SHP77 treated with DMSO at 0.1 percent for 48 hours (cell line): ENCODE measurements around the gene ZC3H12C.

Experiments used
- DNase-seq: peaks from one replicate; lab custom pipeline; 2025; lab: John Stamatoyannopoulos, UW

Gene ZC3H12C

DNA sequence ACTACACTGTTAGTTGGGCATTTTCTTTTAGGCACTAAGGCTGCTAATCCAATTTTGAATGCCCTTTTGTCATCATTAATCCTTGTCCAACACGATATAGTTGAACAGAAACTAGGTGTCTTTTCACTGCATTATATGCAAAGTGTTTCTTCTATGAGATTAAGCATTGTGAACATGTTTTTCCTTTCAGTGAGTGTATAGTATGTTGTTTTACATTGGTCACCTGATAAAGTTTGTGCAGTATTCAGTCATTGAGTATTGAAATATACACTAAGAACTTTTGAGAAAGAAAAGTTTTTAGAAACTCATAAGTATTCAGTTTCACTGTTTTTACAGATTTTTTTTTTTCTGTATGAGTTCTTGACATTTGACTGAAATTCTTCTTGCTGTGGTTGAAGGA lies 59.0 kb downstream of the ZC3H12C start:
- no peak for DNase-seq

DNA sequence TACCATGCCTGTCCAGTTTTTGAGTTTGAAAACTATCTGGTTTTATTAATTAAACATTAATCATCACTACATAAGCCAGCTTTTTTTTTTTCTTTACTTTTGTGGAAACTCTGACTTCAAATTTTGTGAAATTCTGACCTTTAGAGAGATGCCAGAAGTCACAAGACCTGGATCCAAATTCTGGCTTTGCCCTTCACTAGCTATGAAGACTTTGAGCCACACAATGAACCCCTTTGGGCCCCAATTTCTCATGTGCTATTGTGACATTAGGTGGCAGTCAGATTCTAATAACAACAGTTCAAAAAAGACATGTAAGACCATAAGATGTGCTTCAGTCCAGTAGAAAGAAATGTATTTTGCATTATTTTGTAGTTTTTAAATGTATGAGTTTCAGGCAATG lies 60.3 kb downstream of the ZC3H12C start:
- no peak for DNase-seq

DNA sequence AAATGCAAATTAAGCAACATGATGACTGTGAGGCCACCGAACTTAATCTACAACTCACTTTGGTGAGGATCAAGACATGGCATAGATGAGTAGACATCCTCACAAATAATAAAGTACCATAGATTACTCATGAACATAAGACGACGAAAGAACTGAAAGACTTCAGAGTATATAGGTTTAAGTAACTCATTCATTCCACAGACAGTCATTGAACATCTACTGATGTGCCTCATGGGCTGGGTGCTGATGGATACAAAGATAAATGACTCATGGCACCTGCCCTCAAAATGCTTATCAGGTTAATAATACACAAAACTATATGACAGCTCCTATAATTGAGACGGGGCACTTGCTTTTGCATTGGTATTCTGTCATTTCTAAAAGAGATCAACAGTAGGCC lies 63.3 kb downstream of the ZC3H12C start:
- no peak for DNase-seq

DNA sequence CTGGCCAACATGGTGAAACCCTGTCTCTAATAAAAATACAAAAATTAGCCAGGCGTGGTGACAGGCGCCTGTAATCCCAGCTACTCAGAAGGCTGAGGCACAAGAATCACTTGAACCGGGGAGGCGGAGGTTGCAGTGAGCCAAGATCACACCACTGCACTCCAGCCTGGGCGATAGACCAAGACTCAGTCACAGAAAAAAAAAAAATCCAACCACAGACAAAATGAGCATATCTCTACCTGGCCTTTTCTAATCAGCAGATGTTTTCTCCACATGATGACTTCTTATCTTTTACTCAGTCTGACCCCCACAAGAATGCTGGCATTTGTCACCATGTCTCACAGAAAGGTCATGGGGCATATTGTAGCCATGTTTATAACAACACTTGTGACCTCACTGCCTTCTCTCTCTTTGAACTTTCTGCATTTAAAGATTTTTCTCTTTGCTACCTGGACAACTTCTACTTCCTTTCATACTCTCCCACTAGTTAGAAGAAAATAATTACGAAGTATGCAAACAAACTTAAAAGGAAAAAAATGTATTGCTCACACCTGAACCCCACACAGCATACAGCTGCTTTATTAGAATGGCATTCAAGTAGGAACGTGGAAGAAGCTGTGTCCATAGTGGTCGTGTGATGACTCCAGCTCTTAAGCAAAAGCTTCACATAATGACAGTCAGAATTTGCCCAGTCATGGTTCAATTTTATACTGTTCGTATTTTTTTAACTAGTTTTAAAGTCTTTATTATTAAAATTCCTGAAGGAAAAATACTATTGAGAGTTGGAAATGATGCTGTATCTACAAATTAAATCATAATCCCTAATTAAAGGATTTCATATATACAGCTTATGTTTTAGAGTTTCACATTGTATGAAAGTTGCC lies 65.4 kb downstream of the ZC3H12C start:
- no peak for DNase-seq

DNA sequence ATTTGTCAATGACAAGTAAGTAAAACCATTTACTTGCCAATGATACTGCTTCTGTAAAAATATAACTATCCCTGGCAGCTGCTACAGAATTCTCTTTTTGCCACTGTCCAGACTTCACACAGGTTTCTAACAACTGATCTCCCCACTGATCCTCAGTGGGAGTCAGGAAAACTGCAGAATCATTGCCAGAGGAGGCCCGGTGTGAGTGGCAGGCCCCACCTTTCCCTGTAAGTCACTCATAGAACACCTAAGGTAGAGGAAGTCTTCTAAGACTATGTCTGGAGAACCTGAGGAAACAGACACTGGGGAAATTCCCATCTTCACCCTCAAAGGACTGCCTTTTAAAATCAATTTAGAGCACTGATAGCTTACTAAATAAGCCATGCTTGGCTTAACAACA lies 66.3 kb downstream of the ZC3H12C start:
- no peak for DNase-seq

DNA sequence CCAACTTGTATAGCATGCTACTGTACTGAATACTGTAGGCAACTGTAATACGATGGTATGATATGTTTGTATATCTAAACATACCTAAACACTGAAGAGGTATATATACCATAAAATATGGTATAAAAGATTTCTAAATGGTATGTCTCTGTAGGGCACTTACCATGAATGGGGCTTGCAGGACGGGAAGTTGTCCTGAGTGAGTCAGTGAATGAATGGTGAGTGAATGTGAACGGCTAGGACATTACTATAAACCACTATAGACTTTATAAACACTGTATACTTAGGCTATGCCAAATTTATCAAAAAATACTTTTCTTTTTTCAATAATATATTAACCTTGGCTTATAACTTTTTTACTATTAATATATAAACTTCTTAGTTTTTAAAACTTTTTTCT lies 66.8 kb downstream of the ZC3H12C start:
- no peak for DNase-seq

DNA sequence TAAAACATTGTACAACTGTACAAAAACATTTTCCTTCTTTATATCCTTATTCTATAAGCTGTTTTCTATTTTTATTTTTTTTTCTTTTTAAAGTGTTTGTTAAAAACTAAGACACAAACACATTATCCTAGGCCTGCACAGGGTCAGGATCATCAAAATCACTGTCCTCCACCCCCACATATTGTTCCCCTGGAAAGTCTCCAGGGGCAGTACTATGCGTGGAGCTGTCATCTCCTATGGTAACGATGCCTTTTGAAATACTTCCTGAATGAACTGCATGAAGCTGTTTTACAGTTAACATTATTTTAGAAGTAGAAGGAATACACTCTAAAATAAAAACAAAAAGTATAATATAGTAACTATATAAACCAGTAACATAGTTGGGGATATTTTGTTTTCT lies 67.2 kb downstream of the ZC3H12C start:
- no peak for DNase-seq

DNA sequence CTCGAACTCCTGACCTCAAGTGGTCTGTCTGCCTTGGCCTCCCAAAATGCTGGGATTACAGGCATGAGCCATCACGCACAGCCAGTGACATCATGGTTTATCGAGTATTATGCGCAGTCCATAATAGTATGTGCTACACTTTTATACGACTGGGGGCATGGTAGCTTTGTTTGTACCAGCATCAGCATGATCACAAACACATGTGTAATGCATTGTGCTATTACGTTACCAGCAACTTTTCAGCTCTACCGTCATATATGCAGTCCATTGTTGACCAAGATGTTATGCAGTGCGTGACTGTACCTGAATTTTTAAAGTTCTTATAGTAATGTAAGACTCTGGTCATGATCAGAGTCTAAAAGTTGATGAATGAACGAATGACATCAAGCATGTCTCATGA lies 67.9 kb downstream of the ZC3H12C start:
- DNase-seq: no peak

DNA sequence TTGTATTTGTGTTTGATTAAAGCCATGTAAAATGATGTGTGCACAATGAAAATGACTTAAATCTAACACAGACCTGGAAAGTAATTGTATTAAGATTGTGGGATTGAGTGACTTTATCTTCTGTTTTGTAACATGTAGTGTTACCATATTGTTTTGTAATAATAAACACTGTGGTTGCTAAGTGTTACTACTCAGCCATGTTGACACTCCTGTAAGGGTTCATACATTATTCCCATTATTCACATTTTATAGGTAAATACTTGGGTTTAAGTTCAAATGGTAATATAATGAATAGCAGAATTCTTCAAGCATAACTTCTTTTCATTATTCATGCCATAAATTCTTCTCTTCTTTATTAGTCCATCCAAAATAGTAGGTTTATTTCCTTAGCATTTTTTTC lies 69.0 kb downstream of the ZC3H12C start:
- no peak for DNase-seq

DNA sequence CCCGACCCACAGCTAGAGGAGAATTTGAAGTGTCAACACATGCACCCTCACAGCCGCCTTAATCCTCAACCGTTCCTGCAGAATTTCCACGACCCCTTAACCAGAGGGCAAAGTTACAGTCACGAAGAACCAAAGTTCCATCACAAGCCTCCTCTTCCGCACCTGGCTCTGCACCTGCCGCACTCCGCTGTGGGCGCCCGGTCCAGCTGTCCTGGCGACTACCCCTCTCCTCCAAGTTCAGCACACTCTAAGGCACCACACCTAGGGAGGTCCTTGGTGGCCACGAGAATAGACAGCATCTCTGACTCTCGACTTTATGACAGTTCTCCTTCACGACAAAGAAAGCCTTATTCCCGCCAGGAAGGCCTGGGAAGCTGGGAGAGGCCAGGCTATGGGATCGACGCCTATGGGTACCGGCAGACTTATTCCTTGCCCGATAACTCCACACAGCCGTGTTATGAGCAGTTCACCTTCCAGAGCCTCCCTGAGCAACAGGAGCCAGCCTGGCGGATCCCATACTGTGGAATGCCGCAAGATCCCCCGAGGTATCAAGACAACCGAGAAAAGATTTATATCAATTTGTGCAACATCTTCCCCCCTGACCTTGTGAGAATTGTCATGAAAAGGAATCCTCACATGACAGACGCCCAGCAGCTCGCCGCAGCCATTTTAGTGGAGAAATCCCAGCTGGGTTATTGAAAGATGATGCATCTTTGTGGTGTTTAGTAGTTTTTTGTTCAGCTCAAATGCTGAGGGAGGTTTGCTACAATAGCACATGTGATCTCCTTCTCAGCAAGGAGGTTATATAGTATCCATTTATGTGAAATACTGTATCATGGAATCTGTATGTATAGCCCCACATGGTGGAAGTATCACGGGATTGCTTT lies 72.1 kb downstream of the ZC3H12C start:
- DNase-seq: no peak

DNA sequence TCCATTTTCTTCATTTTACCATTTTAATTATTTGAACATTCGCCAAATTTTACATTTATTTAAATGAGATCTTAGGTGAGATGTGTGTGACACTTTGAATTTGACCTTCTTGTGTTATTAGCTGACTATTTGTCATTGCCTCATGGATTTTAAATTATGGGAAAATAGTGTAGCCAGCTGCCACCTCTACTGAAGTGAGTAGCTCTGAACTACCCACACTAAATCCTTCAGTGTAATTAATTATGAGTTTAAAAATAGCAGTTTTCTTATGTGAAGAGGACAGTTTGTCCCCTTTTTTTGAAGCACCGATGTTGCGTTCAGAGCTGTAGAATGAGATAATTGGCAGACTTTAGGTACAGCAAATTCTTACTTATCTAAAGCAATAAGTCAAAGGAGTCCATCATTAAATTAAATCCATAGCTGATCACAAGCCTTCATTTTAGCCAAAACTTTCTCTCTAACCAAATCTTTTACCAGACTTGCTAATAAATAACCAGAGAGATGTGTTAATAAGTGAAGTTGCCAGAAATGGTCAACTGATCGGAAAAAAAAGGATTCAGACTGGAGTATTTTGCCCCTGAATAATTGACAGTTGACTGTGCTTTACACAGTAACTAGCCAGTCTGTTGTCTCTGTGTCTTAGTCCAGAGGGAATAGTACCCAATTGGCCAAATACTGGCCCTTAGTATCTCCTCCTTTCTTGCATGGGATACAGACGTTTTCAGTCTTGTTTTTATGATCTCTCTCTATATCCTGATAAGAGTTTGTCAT lies 75.0 kb downstream of the ZC3H12C start:
- no peak for DNase-seq

DNA sequence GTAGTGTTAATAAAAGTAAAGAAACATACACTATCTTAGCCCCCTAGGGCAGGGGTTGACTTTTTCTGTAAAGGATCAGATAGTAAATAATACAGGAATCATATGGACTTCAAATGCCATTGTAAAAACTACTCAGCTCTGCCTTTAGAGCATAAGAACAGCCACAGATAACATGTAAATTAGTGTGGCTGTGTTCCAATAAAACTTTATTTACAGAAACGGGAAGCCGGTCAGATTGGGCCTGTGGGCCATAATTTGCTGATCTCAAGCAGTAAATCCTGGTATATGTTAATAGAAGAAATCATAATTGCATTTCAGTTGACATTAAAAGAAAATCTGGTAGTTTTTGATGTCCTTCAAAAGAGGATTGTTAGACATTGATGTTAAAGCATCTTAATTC lies 76.5 kb downstream of the ZC3H12C start:
- DNase-seq: no peak

DNA sequence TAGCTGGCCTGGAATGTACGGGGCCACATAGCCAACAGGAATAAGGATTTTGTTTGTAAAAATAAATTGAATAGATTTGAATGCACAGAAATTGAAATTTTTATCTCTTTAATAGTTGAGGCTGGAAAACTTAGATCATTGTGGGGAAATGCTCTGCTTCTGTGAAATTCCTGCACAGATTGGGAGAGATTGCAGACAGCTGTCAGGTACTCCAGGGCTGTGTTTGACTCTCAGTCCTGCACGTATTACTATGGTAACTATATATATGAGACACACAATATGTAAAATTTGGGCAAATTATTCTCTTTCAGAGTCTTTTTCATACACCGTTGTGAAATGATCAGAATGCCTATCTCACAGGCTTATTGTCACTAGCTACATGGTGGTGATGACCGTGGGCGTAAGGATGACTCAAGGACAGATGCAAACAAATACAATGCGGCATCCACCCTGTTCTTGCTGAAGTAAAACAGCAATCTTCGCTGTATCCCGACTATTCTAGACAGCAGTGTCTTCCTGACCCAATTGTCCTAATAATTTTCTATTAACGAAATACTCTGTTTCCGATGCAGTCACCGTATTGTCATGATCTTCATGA lies 79.4 kb downstream of the ZC3H12C start:
- no peak for DNase-seq

DNA sequence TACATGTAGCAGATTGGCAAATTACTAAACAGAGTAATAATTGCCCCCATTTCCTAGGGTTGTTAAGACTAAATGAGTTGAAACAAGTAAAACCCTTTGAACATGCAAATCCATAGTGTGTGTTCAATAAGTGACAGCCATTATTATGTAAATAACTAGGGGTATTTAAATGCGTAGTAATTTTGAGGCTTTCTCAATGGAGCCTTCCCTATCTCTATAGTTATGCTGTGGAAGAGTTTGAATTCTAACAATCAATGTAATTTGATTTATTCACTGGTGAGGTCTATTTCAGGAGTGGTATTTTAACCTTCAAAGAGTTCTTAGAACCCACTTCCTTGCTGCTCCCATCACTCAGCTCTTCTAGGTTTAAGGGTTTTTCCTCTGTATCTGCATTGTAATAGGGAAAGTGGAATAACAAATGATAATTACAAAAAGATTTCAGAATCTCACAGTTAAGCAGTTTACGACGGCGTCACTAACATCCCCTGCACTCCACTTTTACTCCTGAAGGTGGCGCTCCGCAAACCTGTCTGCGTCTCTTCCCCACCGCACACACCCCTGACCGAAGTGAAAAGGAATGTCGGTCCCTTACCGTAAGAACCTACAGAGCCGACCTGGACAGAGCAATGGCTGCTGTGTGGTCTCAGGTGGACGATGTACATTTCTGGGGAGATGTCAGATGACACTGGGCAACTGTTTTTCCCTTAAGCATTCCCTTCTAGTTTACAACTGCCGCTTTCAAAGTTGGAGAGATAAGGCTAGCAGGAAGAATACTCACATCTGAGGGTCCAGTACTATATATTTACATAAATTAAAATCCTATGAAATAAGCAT lies 80.8 kb downstream of the ZC3H12C start:
- no peak for DNase-seq

DNA sequence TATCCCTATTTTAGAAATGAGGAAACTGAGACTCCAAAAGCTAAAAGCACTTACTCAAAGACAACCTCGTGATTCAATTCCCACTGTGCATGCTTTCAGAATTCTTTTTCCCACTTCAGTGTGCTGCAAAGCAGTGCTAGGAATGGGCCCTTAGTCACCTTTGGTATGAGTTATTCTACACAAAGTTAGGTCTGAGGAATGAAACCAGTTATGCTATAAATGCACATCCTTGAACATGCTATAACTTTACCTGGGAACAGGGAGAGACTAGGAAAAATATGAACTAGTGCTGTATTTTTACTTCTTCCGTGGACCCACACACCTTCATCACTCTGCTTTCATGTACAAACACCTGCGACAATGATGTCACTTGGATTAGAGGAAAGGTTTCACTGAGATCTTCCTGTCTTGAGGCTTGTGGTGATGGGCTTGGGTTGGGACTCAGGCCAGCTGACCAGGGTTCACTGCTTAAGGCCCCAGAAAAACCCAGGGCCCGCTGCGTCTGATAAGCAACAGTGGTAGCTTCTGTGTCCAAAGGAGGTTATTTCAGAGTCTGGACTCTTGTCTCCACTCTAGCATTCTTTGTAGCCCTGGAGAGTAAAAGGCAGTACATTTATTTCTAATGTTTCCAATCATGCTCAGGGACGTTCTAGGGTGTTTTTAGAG lies 81.6 kb downstream of the ZC3H12C start:
- no peak for DNase-seq

DNA sequence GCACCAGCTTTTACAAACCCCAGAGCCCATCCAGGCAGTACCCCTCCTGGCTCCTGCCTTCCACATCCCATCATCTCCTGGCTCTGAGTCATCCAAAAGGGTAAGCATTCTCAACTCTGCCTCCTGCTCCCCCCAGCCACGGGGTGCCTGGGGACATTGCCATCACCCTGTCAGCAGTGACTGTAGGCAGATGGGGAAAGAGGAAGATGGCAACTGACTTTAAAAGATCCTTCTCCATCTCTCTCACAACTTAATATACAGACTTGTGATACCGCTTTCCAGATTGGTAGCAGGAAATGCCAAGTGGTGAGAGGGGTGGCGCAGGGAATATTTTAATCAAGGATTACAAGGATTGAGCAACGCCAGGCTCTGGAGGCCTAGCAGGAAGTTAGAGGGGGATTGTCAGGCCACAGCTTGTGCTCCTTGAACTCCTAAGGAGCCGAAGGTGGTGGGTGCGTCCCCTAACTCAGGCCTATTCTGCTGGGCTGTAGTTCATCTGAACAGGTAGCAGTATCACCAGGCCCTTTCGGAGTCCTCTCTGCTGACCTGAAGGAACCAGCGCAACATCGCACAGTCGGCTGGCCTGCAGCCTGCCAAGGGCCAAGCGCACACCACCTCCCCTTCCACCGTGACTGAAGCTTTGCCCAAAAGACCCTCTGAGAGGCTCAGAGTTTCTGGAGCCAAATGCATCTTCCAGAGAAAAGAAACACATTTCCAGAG lies 83.3 kb downstream of the ZC3H12C start:
- DNase-seq: no peak

DNA sequence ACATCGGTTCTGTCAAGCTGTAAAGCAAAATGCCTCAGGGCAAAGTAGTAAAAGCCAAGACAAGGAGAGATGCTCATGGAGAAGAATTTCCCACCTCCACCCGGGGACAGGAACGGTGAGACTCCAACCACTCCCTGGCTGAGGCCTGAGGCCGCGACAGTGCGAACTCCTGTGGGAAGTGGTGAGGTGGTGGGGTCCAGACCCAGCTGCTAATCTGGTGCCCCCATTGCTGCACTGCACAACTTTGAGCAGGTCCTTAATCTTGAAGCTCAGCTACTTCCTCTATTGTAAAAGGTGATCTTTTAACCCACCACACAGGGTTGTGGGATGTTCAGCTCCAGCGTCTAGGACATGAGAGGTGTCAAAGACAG lies 83.9 kb downstream of the ZC3H12C start:
- DNase-seq: no peak

DNA sequence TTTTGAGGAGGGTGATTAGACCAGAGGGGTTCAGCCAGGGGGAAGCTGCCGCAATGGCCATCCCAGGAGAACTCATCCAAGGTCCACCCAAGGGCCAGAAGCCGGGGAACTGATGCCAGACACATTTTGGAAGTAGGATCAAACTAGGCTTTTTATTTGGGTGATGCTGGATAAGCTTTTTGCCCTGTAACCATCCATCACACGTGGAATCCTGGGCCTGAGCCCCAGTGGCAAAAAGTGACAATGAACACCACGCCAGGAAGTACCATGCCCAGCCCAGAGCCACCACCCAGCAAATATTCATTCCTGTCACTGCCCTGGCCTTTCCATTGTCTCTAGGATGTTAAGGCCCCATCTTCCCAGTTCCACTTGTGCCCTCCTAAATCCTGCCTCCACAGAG lies 85.9 kb downstream of the ZC3H12C start:
- no peak for DNase-seq

DNA sequence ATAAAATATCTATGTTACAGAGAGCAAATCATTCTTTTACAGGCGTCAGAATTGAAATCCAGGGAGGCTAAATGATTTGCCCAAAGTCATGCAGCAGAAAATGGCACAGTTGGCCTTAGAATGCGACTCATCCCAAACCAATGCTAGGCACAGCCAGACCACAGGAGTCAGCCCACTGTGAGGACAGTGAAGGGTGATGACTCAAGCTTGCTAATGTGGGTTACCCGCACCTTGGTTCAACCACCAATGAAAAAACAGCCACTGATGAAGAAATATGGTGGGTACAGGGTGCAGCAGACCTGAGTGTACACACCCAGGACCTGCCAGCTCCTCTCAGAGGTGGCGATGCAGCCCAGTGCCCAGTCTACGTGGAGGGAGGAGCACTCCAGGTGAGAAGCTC lies 89.7 kb downstream of the ZC3H12C start:
- no peak for DNase-seq

DNA sequence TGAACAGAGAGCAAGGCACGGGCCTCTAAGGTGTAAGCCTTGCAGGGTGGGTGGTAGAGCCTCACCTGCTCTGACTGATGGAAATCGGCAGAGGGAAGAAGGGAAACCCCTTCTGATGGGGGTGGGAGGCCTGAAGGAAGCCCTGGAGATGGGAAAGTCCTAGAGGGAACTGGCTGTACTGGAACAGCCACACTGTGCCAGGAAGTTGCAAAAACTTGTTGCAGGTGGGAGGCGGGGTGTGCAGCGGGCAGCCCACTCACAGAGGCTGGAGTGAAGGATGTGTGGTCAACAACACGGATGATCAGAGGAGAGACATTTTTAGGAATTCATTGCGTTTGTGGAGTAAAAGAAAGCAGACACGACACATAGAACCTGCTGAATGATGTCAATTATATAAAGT lies 91.3 kb downstream of the ZC3H12C start:
- no peak for DNase-seq
